Right lobe of liver (tissue), 6 donors: Measurements from ENCODE around the gene CCSER1. TPM values are rescaled to one million over a fixed set of nuclear protein-coding genes. Genes with fewer than 3 reads are reported as not detected.

Experiments used
- ATAC-seq, 4 donors: fragments of 200-7000 bp; cut with Tn5 transposase; one replicate each; pipeline ENCODE4 v1.9.1; 2020; ENCODE audit warnings: mild to moderate bottlenecking in 4 of 4, moderate library complexity in 4 of 4
- DNase-seq, 3 donors: peaks; one replicate each; pipeline ENCODE4 v3.0.0-alpha.2; 2020
- H3K27ac ChIP-seq, 3 donors: fragments of 200-600 bp; one replicate each; pipeline ENCODE4 v1.8.0; 2022
- H3K27me3 ChIP-seq, 2 donors: fragments of 200-600 bp; one replicate each; pipeline ENCODE4 v1.8.0; 2022
- H3K36me3 ChIP-seq, 4 donors: fragments of 200-600 bp; sonication (generic) in 1 of 4; one replicate each; pipeline versions ENCODE4 v1.5.1 to v1.8.0; 2017 to 2022; ENCODE audit warnings: control low read depth in 1 of 4
- H3K4me1 ChIP-seq, 4 donors: fragments of 200-600 bp; sonication (generic) in 1 of 4; one replicate each; pipeline versions ENCODE4 v1.5.1 to v1.8.0; 2017 to 2022; ENCODE audit warnings: control low read depth in 1 of 4
- H3K4me3 ChIP-seq, 3 donors: fragments of 200-600 bp; one replicate each; pipeline ENCODE4 v1.8.0; 2022
- H3K9me3 ChIP-seq, 4 donors: fragments of 200-600 bp; sonication (generic) in 1 of 4; one replicate each; pipeline versions ENCODE4 v1.5.1 to v1.8.0; 2017 to 2022; ENCODE audit warnings: control low read depth in 1 of 4
- POLR2A ChIP-seq: fragments of 450-650 bp; IDR thresholded peaks from one replicate; pipeline ENCODE4 v1.6.1; 2017; ENCODE audit warnings: antibody characterized with exemption, mild to moderate bottlenecking
- whole genome bisulfite sequencing: methylation state at CpG from one replicate; pipeline ENCODE4 v1.1.6; 2018; ENCODE audit warnings: low coverage, low lambda C conversion rate; ENCODE audit not compliant: insufficient coverage; ENCODE audit errors: missing lambda C conversion rate; 5-methylcytosine and 5-hydroxymethylcytosine counted together
- intact Hi-C, 2 donors: fragments of 100-400 bp; cut with DNase I; formaldehyde crosslinking; loops; one replicate each; pipeline versions ENCODE4 v1.11.2 to v1.14.1; 2022
- total RNA-seq, 6 experiments: library from RNA; depleted of rRNA in 2 of 6; stranded (reverse); fragments of >200 nt in 2 of 6; fragmentation: NEBNext Ultra II Directional in 3 of 6; extraction: Animal tissue kit (Norgen Biotek cat#: 25700) in 3 of 6; gene quantifications; one replicate each; pipeline versions ENCODE4 v1.1.0 to v1.2.4, GENCODE V29; 2016 to 2023
- TF ChIP-seq, protein P1 (sequence below), 4 donors: fragments of 200-600 bp in 3 of 4; fragments of 450-650 bp in 1 of 4; IDR thresholded peaks; one replicate each; pipeline versions ENCODE4 v1.5.1 to v1.8.0; 2016 to 2022; ENCODE audit warnings: antibody characterized with exemption in 4 of 4, mild to moderate bottlenecking in 2 of 4
- donor health status: DM: no; HTN: yes; CAD: no.
- donor health status: DM: no; HTN: no; CAD: no.
- donor health status: DM: no; HTN: no; CAD: no.
- donor health status: DM: no; HTN: yes; CAD: no.
- donor health status: DM: no; HTN: yes; CAD: no.

The CCSER1 gene
- total RNA-seq, 6 experiments from 2014 or later, result 0.15 to 1.00 (median 0.65) TPM

DNA sequence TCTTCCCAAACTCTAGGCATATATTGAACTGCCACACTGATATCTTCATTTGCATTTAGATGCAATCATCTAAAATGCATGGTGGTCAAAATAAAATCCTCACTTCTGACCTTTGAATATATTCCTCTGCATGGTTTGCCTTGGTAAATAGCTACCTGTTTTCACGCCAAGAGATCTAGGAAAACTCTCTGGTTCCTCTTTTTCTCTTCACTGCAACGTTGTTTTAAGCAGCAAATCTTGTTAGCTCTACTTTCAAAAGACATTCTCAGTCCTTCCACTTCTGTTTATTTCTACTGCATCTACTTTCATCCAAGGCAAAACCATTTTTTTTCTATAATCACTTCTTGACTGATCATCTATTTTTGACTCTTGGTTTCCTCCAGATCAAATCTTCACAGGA lies 1174.9 kb downstream of the CCSER1 start:
- intact Hi-C loops, result no loop called here
- TF ChIP-seq POLR2A, result no peak
- TF ChIP-seq, protein P1, sequence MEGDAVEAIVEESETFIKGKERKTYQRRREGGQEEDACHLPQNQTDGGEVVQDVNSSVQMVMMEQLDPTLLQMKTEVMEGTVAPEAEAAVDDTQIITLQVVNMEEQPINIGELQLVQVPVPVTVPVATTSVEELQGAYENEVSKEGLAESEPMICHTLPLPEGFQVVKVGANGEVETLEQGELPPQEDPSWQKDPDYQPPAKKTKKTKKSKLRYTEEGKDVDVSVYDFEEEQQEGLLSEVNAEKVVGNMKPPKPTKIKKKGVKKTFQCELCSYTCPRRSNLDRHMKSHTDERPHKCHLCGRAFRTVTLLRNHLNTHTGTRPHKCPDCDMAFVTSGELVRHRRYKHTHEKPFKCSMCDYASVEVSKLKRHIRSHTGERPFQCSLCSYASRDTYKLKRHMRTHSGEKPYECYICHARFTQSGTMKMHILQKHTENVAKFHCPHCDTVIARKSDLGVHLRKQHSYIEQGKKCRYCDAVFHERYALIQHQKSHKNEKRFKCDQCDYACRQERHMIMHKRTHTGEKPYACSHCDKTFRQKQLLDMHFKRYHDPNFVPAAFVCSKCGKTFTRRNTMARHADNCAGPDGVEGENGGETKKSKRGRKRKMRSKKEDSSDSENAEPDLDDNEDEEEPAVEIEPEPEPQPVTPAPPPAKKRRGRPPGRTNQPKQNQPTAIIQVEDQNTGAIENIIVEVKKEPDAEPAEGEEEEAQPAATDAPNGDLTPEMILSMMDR (IDR thresholded peaks at IDR 0.05), result no peak
- 33% methylated on average over 2 of the region's 2 CpGs for WGBS

GRCh38 chr4:91304292-91304691 lies 1177.1 kb downstream of the CCSER1 start:
- Histone ChIP-seq H3K4me3 (no peak overlapping the region), H3K36me3 (no peaks in the 10 kb centered on the region), H3K9me3 (no peaks in the 10 kb centered on the region), H3K4me1 (no peaks in the 10 kb centered on the region), H3K27ac (no peak overlapping the region), H3K27me3 (no peaks in the 10 kb centered on the region)
- TF ChIP-seq, protein P1 (IDR thresholded peaks at IDR 0.05), result no peak
- no peak for TF ChIP-seq POLR2A
- 48% methylated on average over 3 of the region's 3 CpGs for WGBS
- DNase-seq (no peak), ATAC-seq (no peak)
- intact Hi-C loops, result no loop called here

More for the DNA sequence above, 1174.9 kb downstream of the CCSER1 start:
- ATAC-seq (no peak), DNase-seq (no peak)
- H3K36me3 ChIP-seq, result no peaks in the 10 kb centered on the region
- no peak overlapping the region for H3K4me3 ChIP-seq
- no peaks in the 10 kb centered on the region for H3K4me1 ChIP-seq
- no peak overlapping the region for H3K27ac ChIP-seq
- H3K27me3 ChIP-seq, result no peaks in the 10 kb centered on the region
- no peaks in the 10 kb centered on the region for H3K9me3 ChIP-seq

DNA sequence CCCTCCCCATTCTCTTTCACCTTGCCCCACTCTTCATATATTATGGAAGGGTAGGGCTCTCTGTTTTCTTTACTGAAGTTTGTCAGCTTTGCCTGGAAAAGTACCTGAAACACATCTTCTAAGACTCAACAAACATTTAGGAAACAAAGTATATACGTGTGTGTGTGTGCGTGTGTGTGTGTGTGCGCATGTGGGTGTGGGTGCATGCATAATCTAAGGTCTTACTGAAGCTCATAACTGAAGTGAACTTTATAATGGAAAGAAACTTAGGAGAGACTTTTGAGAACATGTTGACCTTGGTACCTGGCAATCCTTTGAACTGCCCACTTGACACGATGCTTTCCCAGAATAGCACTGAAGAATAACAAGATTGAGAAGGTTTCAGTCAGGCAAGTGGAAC lies 1190.2 kb downstream of the CCSER1 start:
- no peak overlapping the region for H3K4me3 ChIP-seq
- TF ChIP-seq POLR2A, result no peak
- TF ChIP-seq, protein P1 (IDR thresholded peaks at IDR 0.05), result no peak
- H3K27me3 ChIP-seq, result no peaks in the 10 kb centered on the region
- no peaks in the 10 kb centered on the region for H3K36me3 ChIP-seq
- DNase-seq (no peak), ATAC-seq (no peak)
- no peak overlapping the region for H3K27ac ChIP-seq
- H3K4me1 ChIP-seq, result no peaks in the 10 kb centered on the region
- intact Hi-C loops, result no loop called here
- 70% methylated on average over 4 of the region's 4 CpGs for WGBS
- no peaks in the 10 kb centered on the region for H3K9me3 ChIP-seq

DNA sequence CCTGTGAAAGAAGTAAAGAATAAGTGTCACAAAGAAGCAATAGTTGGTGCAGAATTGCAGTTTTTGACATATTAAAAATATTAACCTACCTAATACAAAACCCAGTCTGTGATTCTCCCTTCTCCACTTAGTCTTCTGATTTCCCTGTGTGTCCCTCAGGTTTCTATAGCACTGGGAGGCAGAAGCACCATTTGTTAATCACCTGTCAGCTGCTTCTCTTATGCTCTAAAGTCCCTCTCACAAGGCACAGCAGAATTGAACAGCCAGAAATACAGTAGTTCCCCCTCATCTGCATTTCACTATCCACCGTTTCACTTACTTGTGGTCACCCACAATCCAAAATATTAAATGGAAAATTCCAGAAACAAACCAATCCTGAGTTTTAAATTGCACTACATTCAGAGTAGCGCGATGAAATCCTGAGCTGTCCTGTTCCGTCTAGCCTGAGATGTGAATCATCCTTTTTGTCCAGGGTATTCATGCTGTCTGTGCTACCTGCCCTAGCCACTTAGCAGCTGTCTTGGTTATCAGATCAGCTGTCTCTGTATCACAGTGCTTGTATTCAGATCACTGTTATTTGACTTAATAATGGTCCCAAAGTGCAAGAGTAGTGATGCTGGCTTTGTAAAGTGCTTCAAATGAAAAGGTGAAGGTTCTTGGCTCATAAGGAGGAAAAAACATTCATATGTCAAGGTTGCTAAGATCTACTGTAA lies 1192.5 kb downstream of the CCSER1 start:
- DNase-seq (no peak), ATAC-seq (no peak)
- TF ChIP-seq, protein P1 (IDR thresholded peaks at IDR 0.05), result no peak
- TF ChIP-seq POLR2A, result no peak
- no peaks in the 10 kb centered on the region for H3K9me3 ChIP-seq
- H3K27ac ChIP-seq, result no peak overlapping the region
- H3K4me1 ChIP-seq, result no peaks in the 10 kb centered on the region
- WGBS, result 88% methylated on average over 4 of the region's 4 CpGs
- H3K27me3 ChIP-seq, result no peaks in the 10 kb centered on the region
- H3K4me3 ChIP-seq, result no peak overlapping the region
- H3K36me3 ChIP-seq, result no peaks in the 10 kb centered on the region
- intact Hi-C loops, result no loop called here
